ENCODE results near the gene RFC1. TPM values are rescaled to one million over a fixed set of nuclear protein-coding genes. Genes with fewer than 3 reads are reported as not detected.

Gene RFC1
- total and polyA plus RNA-seq, 2 of the 4 experiments (the other 2 are of a cell fraction) = 18.4 to 49.3 TPM

DNA sequence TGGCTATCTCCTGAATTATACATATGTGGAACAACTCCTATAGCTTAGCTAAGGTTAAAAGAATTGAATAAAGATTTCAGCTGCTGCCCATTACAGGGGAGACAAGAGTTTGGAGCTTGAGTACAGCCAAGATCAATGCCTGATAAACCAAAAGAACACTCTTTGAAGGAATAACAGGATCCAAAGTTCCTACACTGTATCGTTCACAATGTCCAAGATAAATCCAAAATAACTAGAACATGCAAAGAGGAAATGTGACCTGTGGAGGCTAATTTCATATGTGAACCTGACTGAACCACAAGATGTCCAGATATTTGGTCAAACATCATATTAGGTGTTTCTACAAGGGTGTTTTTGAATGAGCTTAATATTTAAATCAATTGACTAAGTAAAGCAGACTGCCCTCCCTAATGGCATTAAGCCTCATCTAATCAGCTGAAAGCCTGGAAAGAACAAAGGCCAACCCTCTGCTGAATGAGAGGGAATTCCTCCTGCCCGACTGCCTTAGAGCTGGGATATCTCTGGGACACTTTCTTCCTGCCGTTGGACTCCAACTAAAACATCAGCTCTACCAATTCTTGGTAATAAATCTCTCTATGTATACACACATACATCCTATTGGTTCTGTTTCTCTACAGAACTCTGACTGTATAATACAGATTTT is 19.2 kb downstream of the RFC1 start:
- no peak for DNase-seq
- Histone ChIP-seq H3K9ac (ENCODE audit: low read depth, low read length) (no peak overlapping the region), H4K20me1 (ENCODE audit: insufficient read depth, low read length) (peaks cover 8% of the 10 kb centered on the region; the same call in 1 of the 2 replicates), H3K79me1 (ENCODE audit: low read depth in 1 of 2, low read length in 2 of 2) (peaks cover 21 to 44% of the 10 kb centered on the region in 2 experiments), H2AFZ (replicated peaks; ENCODE audit: low read length, poor library complexity) (no peak overlapping the region), H3K9me3 (ENCODE audit: control insufficient read depth, insufficient read depth, low read length) (0 out of 2 replicates have a peak, but pooled peaks cover 1% of the 10 kb centered on the region), H3K4me3 (ENCODE audit: insufficient read depth, low read depth, low read length) (no peak overlapping the region), H3K18ac (ENCODE audit: low read depth, low read length) (no peak overlapping the region), H3K23ac (ENCODE audit: low read depth, low read length) (no peak overlapping the region), H2BK20ac (ENCODE audit: low read depth, low read length) (no peak overlapping the region), H2BK120ac (ENCODE audit: low read depth, low read length) (no peak overlapping the region), H2BK5ac (ENCODE audit: low read depth, low read length, poor library complexity, severe bottlenecking) (no peak overlapping the region), H3K4me2 (ENCODE audit: low read depth, low read length) (no peak overlapping the region), H3K56ac (ENCODE audit: extremely low read depth, insufficient read depth, low read length) (no peak overlapping the region), H4K91ac (ENCODE audit: insufficient read depth, low read depth, low read length) (no peak overlapping the region), H3K4me1 (ENCODE audit: control insufficient read depth, insufficient read depth, low read length) (no peaks in the 10 kb centered on the region; the same call in 1 of the 2 replicates), H3K4ac (ENCODE audit: low read depth, low read length) (no peak overlapping the region), H2AK9ac (replicated peaks; ENCODE audit: low read depth, low read length, poor library complexity) (no peak overlapping the region), H2BK15ac (ENCODE audit: low read depth, low read length) (no peak overlapping the region), H3K27ac (ENCODE audit: insufficient read depth, low read length) (no peak overlapping the region), H3K14ac (replicated peaks; ENCODE audit: low read depth, low read length) (no peak overlapping the region), H3K9me1 (ENCODE audit: insufficient read depth, low read length) (peaks cover 3% of the 10 kb centered on the region), H4K5ac (ENCODE audit: low read depth, low read length) (no peak overlapping the region), H2AK5ac (ENCODE audit: low read depth, low read length) (no peak overlapping the region), H3K27me3 (ENCODE audit: control insufficient read depth, insufficient read depth, low read length) (no peaks in the 10 kb centered on the region), H3K36me3 (ENCODE audit: control insufficient read depth, insufficient read depth, low read length) (peaks cover 7% of the 10 kb centered on the region), H4K8ac (ENCODE audit: low read depth in 2 of 2, low read length in 2 of 2) (no peak overlapping the region)
- TF ChIP-seq CTCF (conservative IDR thresholded peaks at IDR 0.05; ENCODE audit: low read depth, low read length) = no peak
- no peak for TF ChIP-seq BHLHE40 (IDR thresholded peaks at IDR 0.05; ENCODE audit: low read depth, low read length)
- no peak for TF ChIP-seq POLR2A (IDR thresholded peaks at IDR 0.05; ENCODE audit: low read depth, low read length)
- TF ChIP-seq, protein P1, sequence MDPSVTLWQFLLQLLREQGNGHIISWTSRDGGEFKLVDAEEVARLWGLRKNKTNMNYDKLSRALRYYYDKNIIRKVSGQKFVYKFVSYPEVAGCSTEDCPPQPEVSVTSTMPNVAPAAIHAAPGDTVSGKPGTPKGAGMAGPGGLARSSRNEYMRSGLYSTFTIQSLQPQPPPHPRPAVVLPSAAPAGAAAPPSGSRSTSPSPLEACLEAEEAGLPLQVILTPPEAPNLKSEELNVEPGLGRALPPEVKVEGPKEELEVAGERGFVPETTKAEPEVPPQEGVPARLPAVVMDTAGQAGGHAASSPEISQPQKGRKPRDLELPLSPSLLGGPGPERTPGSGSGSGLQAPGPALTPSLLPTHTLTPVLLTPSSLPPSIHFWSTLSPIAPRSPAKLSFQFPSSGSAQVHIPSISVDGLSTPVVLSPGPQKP (IDR thresholded peaks at IDR 0.05; ENCODE audit: borderline replicate concordance, low read depth, low read length) = no peak
- no peak for TF ChIP-seq MAFK (IDR thresholded peaks at IDR 0.05; ENCODE audit: low read depth, low read length)
- no peak for TF ChIP-seq CHD1 (IDR thresholded peaks at IDR 0.05; ENCODE audit: low read depth, low read length)
- TF ChIP-seq FOS (IDR thresholded peaks at IDR 0.05; ENCODE audit: low read depth, low read length) = no peak
- no peak for TF ChIP-seq MAZ (IDR thresholded peaks at IDR 0.05; ENCODE audit: borderline replicate concordance, low read depth, low read length)
- TF ChIP-seq MXI1 (IDR thresholded peaks at IDR 0.05; ENCODE audit: borderline replicate concordance, low read depth, low read length) = no peak
- TF ChIP-seq, protein P2, sequence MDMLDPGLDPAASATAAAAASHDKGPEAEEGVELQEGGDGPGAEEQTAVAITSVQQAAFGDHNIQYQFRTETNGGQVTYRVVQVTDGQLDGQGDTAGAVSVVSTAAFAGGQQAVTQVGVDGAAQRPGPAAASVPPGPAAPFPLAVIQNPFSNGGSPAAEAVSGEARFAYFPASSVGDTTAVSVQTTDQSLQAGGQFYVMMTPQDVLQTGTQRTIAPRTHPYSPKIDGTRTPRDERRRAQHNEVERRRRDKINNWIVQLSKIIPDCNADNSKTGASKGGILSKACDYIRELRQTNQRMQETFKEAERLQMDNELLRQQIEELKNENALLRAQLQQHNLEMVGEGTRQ (IDR thresholded peaks at IDR 0.05; ENCODE audit: low read depth, low read length) = no peak
- no peak for TF ChIP-seq RCOR1 (IDR thresholded peaks at IDR 0.05; ENCODE audit: insufficient replicate concordance, low read length)
- no peak for TF ChIP-seq RAD21 (IDR thresholded peaks at IDR 0.05; ENCODE audit: low read length)
- no peak for TF ChIP-seq CEBPB (IDR thresholded peaks at IDR 0.05; ENCODE audit: low read depth, low read length)
- TF ChIP-seq SMC3 (IDR thresholded peaks at IDR 0.05; ENCODE audit: low read depth, low read length) = no peak
- TF ChIP-seq NFE2L2 (IDR thresholded peaks at IDR 0.05; ENCODE audit: low read depth, low read length) = no peak
- no peak for TF ChIP-seq RFX5 (IDR thresholded peaks at IDR 0.05; ENCODE audit: low read depth, low read length)
- no TSS peak for BruUV-seq (replicated peaks)
- ChIA-PET POLR2A (ENCODE audit: unreplicated experiment) (no interaction called here), CTCF (no interaction called here)
- ATAC-seq (ENCODE audit: low read depth) = no peak
- in situ Hi-C loops (cut with MboI; ENCODE audit: low sequenced_read_pairs) (no loop called here), intact Hi-C loops (cut with micrococcal nuclease) (no loop called here), dilution Hi-C loops (cut with HindIII; ENCODE audit: low sequenced_read_pairs, unreplicated experiment) (no loop called here)
- 83% methylated on average over 1 of the region's 3 CpGs; no CpG with 5 or more reads in 1 of the 2 experiments for WGBS, 2 experiments (ENCODE audit: extremely low coverage in 2 of 2, insufficient read length in 1 of 2)

Measured in IMR-90 (cell line).